ENCODE measurements around the gene PERM1. TPM values are rescaled to one million over a fixed set of nuclear protein-coding genes. Genes with fewer than 3 reads are reported as not detected.

Gene PERM1
- total and polyA plus RNA-seq, 2 of the 13 experiments (the other 11 are each of a cell fraction or from before 2014, with no cell fraction given): 0.04 to 0.29 TPM

- H3K27me3 ChIP-seq (ENCODE audit: control insufficient read depth in 1 of 2, insufficient read depth in 2 of 2, low read length in 2 of 2): peaks cover 26 to 83% of the 10 kb centered on the region in 2 experiments
- H2AFZ ChIP-seq (ENCODE audit: low read length): no peak overlapping the region
- TF ChIP-seq FOXK2 (IDR thresholded peaks at IDR 0.05) (no peak), ZNF687 (CRISPR knock-in tag; IDR thresholded peaks at IDR 0.05) (0 out of 2 replicates have a peak, but pooled peaks have one; percentile 7)
- in situ Hi-C loops (cut with HindIII; ENCODE audit: extremely low pct_ligation_motif_present, low pct_unique_long_range_greater_than_20kb): no loop called here
- no peak for DNase-seq (ENCODE audit: low spot score)
- no peak overlapping the region for H3K9ac ChIP-seq (ENCODE audit: insufficient read depth, low read depth, low read length)
- H3K4me3 ChIP-seq (replicated peaks in 1 of 3; ENCODE audit: insufficient read depth in 1 of 3, low read depth in 2 of 3, low read length in 3 of 3): no peak overlapping the region
- no peaks in the 10 kb centered on the region for H3K9me3 ChIP-seq (ENCODE audit: low read length)
- ATAC-seq: no peak
- intact Hi-C loops (cut with micrococcal nuclease; ENCODE audit: unreplicated experiment): no loop called here
- CTCF ChIA-PET (ENCODE audit: low intra/inter-chr PET ratio, low total read pairs): no interaction called here
- no peak overlapping the region for H3K4me2 ChIP-seq (ENCODE audit: low read depth, low read length)
- H3K27ac ChIP-seq (ENCODE audit: extremely low read length, insufficient read depth, low read length): no peak overlapping the region
- peaks cover 25% of the 10 kb centered on the region for H3K4me1 ChIP-seq (ENCODE audit: insufficient read depth, low read length)
- WGBS (ENCODE audit: low lambda C conversion rate): 2% methylated on average over 13 of the region's 30 CpGs
- H3K36me3 ChIP-seq (replicated peaks in 1 of 2; ENCODE audit: control insufficient read depth in 1 of 2, insufficient read depth in 2 of 2, low read length in 2 of 2): no peaks in the 10 kb centered on the region
- POLR2A ChIA-PET: no interaction called here
- no peaks in the 10 kb centered on the region for H4K20me1 ChIP-seq (ENCODE audit: insufficient read depth, low read length)
- no peak for FAIRE-seq
- no TSS peak for BruUV-seq (replicated peaks)
- H3K79me2 ChIP-seq (ENCODE audit: insufficient read depth, low read length): no peaks in the 10 kb centered on the region
Observed at GRCh38 chr1:935751-936231, 46.1 kb downstream of the PERM1 start.

DNA sequence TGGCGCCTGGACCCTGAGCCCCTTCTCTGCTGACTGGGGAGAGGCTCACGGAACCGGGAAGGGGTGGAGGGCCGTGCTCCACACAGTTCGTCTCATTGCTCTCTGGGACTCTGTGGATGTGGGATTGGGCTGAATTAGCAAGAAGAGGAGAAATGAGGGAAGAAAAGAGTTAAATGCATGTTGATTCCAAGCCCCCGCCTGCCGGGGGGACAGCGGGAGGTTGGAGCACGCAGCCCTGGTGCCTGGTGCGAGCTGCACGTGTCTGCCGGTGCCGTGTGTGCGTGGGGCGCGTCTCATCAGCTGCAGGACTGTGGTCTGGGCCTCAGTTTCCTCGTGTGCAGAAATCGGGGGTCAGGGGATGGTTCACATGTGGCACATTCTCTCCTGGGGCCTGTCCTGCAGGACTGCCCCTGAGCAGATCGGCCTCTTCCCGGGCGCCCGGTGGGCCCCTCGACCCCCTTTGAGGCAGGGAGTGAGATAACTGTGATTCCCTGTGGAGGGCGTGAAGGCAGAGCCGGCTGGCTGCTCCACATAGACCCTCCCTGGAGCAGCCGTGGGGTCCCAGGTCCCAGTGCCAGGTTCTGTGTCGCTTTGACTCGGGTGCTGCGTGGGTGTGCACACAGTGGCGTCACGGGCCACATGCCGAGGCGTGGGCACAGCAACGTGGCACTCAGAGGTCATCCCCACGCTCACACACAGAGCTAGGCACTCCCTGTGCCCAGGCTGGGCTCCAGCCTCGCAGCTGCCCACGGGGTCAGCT lies 46.7 kb downstream of the PERM1 start:
- intact Hi-C loops (cut with micrococcal nuclease; ENCODE audit: unreplicated experiment) (no loop called here), in situ Hi-C loops (cut with HindIII; ENCODE audit: extremely low pct_ligation_motif_present, low pct_unique_long_range_greater_than_20kb) (no loop called here)
- Histone ChIP-seq H3K27me3 (ENCODE audit: control insufficient read depth in 1 of 2, insufficient read depth in 2 of 2, low read length in 2 of 2) (peaks cover 24 to 83% of the 10 kb centered on the region in 2 experiments), H3K9me3 (ENCODE audit: low read length) (no peaks in the 10 kb centered on the region), H3K27ac (ENCODE audit: extremely low read length, insufficient read depth, low read length) (no peak overlapping the region), H3K4me1 (ENCODE audit: insufficient read depth, low read length) (peaks cover 20% of the 10 kb centered on the region), H3K9ac (ENCODE audit: insufficient read depth, low read depth, low read length) (no peak overlapping the region), H3K36me3 (replicated peaks in 1 of 2; ENCODE audit: control insufficient read depth in 1 of 2, insufficient read depth in 2 of 2, low read length in 2 of 2) (no peaks in the 10 kb centered on the region), H3K4me2 (ENCODE audit: low read depth, low read length) (no peak overlapping the region), H2AFZ (ENCODE audit: low read length) (no peak overlapping the region), H4K20me1 (ENCODE audit: insufficient read depth, low read length) (no peaks in the 10 kb centered on the region), H3K79me2 (ENCODE audit: insufficient read depth, low read length) (no peaks in the 10 kb centered on the region), H3K4me3 (replicated peaks in 1 of 3; ENCODE audit: insufficient read depth in 1 of 3, low read depth in 2 of 3, low read length in 3 of 3) (no peak overlapping the region)
- WGBS (ENCODE audit: low lambda C conversion rate): 7% methylated on average over 16 of the region's 37 CpGs
- no peak for TF ChIP-seq DZIP1 (CRISPR knock-in tag; IDR thresholded peaks at IDR 0.05)
- TF ChIP-seq EZH2 (conservative IDR thresholded peaks at IDR 0.05; ENCODE audit: low read depth, low read length): peak; percentile 93
- BruUV-seq (replicated peaks): no TSS peak
- FAIRE-seq (no peak), ATAC-seq (no peak), DNase-seq (ENCODE audit: low spot score) (no peak)
- ChIA-PET CTCF (ENCODE audit: low intra/inter-chr PET ratio, low total read pairs) (no interaction called here), POLR2A (no interaction called here)
